GM21529 (cell line): Measurements from ENCODE around the gene MZT2A.
A peak's percentile ranks its signal among the peaks of the same experiment; 100 is the strongest.
"Not testable (repeated sequence)": the region's sequence is repeated elsewhere in the genome, so short reads cannot be mapped to it uniquely, and the experiment has no call there.

Source experiments
- ATAC-seq: cut with Tn5 transposase; IDR thresholded peaks from one replicate; pipeline ENCODE4 v1.9.1; 2021; ENCODE audit not compliant: unreplicated experiment

The MZT2A gene

DNA sequence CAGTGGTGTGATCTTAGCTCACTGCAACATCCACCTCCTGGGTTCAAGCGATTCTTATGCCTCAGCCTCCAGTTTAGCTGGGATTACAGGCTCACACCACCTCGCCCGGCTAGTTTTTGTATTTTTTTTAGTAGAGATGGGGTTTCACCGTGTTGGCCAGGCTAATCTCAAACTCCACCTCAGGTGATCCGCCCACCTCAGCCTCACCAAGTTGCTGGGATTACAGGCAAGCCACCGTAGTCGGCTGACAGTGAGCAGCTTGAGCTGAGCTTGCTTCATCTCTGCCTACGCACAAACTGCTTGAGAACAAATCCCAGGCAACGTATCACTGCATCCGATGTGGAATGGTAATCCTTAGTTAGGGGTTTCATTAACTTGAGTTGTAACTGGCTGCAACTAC lies 24.5 kb downstream of the MZT2A start:
- ATAC-seq, result not testable (repeated sequence)

DNA sequence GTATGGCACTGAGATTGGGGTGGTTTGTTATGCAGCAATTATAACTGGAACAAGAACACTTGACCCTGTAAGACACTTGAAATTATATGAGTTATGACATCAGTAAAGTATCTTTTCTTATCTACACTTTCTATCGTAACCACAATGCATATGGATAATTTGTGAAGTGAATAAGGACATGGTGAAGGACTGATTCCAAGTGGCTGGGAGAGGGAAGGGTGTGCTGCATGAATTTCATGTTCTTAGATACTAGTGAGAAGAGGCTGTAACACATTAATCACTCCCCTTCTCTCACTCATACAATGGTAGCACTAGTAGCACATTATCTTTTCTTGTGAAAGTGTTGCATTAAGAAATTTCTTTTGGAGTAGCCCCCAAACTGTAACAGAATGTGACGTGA lies 37.3 kb downstream of the MZT2A start:
- ATAC-seq, result not testable (repeated sequence)

DNA sequence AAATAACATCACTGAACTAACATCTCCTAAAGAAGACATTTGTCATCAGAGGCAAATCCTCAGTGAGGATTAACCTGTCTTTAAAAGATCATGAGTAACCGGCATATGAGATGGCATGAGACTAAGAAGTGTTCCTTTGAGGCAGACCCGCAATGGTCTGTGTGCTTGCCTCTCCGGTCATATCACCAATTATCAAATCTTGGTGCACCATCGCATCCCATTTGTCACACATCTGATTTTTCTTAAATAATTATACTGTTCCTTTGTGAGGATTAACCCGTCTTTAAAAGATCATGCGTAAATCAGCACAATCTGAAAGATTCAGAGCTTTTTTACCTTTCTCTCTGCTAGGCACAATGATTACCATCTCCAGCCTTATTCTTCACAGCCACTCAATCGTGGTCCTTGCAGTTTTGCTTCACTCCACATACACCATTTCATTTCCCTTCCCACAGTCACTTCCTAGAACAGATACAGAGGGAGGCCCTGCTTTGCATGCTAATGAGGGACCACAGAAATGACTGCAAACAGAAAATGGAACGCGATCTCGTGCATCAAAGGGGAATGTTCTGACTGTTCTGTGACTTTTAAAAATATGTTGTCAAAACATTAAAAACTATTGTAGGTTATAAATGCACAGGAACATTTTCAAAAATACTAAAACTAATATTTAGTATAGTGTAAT lies 40.8 kb downstream of the MZT2A start:
- ATAC-seq, result peak; percentile 97

DNA sequence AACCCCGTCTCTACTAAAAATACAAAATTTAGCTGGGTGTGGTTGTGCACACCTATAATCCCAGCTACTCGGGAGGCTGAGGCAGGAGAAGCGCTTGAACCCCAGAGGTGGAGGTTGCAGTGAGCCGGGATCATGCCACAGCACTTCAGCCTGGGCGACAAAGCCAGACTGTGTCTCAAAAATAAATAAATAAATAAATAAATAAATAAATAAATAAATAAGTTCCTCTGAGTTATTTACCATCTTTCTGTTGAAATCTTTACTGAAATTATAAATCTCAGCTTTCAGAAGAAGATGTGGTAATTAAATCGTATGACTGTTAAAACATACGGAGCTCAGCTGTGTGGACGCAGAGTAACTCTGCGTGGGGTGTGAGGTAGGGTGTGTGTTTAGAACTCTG lies 44.2 kb downstream of the MZT2A start:
- ATAC-seq, result not testable (repeated sequence)

DNA sequence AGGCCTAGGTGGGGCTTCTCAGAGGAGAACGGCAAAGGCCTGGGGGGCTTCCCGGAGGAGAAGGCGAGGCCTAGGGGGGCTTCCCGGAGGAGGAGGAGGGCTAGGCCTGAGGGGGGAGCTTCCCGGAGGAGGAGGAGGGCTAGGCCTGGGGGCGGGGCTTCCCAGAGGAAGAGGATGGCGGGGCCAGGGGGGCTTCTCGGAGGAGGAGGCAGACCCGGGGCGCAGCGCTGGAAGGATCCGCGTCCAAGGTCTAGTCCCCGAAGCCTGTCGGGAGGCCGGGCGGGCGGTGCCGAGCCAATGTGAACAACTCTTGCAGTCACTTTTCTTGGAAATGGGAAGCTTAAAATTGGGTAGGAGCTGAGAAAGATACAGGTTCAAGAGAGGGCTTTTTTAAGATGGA lies 46.3 kb downstream of the MZT2A start:
- no peak for ATAC-seq

DNA sequence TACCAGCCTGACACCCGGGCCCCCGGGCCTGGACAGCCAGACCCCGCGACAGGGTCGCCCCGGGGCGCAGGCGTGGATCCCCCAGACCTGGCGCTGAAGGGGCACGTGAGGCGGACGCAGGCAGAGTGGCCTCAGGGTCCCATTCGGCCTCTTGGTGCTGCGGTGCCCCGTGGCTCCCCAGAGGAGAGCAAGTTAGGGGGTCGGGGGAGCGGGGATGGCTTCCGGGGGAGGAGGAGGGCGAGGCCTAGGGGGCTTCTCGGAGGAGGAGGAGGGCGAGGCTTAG lies 46.7 kb downstream of the MZT2A start:
- ATAC-seq, result not testable (repeated sequence)

DNA sequence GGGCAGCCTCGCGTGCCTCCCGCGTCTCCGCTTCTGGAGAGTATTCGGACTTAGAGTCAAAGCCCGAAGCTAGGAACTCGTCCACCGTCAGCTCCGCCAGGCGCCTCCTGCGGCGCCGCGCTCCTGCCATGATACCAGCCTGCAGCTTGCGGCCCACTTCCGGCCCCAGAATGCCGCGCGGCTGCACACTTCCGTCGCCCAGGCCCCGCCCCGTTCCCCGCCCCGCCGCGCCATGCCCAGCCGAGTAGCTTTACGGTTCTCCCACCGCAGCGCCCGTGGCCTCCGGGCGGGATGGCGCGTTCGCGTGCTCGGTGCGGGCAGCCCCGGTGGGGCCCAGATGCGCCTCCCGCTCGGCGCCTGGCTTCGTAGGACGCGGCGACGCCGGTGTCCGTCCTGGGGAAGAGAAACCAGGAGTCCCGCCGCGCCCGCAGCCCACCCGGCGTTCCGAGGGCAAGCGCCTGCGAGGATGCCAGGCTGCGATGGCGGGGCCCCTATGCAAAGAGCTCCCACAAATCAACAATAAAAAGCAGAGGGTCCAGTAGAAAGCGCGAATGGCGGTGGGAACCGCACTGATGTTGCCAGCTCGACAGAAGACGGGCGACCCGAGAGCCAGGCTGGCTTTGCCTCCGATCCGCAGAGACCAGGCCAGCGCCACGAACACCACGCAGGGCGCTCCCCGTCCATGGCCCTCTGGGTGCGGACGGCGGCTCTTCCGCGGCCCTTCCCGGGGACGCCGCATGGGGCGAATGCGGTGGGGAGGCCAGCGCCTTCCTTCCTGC lies 47.3 kb downstream of the MZT2A start:
- not testable (repeated sequence) for ATAC-seq

DNA sequence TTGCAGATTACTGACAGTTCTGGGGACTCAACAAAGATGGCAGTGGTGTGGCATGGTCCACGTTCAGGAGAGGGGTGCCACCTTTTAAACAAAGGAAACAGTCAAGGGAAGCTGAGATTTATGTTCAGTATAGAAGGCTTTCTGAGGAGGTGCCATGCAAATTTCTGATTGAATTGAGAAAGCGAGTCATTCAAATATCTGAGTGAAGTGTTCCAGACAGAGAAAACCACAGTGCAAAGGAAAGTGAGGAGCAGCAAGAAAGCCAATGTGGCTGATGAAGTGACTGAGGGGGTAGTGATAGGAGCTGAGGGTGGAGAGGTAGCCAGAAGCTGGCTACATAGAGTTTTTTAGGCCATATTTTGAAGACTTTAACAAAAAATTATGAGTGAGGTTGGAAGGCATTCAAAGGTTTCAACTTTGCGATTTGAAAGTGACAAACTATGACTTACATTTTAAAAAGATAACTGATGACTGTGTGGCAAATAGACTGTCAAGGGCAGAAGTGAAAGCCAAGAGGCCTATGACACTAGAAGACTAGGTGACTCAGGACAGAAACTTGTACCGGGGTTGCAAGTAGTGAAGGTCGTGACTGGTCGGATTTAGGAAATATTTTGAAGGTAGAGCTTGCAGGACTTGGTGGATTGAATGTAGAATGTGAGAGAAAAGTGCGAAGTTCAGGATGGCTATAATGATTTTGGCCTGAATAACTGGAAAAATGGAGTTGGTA lies 51.3 kb downstream of the MZT2A start:
- ATAC-seq, result peak; percentile 95
